Measurements from ENCODE around the gene CALCOCO2.

Gene CALCOCO2

GRCh38 chr17:48883171-48883570 lies 52.3 kb downstream of the CALCOCO2 start:
- no peaks in the 10 kb centered on the region for H3K9me3 ChIP-seq (ENCODE audit: control insufficient read depth, low read depth, low read length)
- no peak overlapping the region for H3K9ac ChIP-seq (ENCODE audit: low read length)
- H3K27me3 ChIP-seq (ENCODE audit: control insufficient read depth, insufficient read depth, low read length), result no peaks in the 10 kb centered on the region
- H3K36me3 ChIP-seq (ENCODE audit: control insufficient read depth, low read depth, low read length), result no peaks in the 10 kb centered on the region
- H3K4me3 ChIP-seq (ENCODE audit: low read length), result no peak overlapping the region
- H3K27ac ChIP-seq (ENCODE audit: low read length), result no peak overlapping the region
- H3K4me1 ChIP-seq (ENCODE audit: control insufficient read depth, low read depth, low read length), result no peaks in the 10 kb centered on the region

GRCh38 chr17:48890086-48890485 lies 59.3 kb downstream of the CALCOCO2 start:
- Histone ChIP-seq H3K9ac (ENCODE audit: low read length) (no peak overlapping the region), H3K9me3 (ENCODE audit: control insufficient read depth, low read depth, low read length) (no peaks in the 10 kb centered on the region), H3K4me3 (ENCODE audit: low read length) (no peak overlapping the region), H3K27ac (ENCODE audit: low read length) (no peak overlapping the region), H3K27me3 (ENCODE audit: control insufficient read depth, insufficient read depth, low read length) (no peaks in the 10 kb centered on the region), H3K4me1 (ENCODE audit: control insufficient read depth, low read depth, low read length) (peaks cover 5% of the 10 kb centered on the region), H3K36me3 (ENCODE audit: control insufficient read depth, low read depth, low read length) (peaks cover 2% of the 10 kb centered on the region)

- no peaks in the 10 kb centered on the region for H3K9me3 ChIP-seq (ENCODE audit: control insufficient read depth, low read depth, low read length)
- H3K27ac ChIP-seq (ENCODE audit: low read length), result peak overlapping the region; percentile 75
- H3K36me3 ChIP-seq (ENCODE audit: control insufficient read depth, low read depth, low read length), result peaks cover 15% of the 10 kb centered on the region
- peak overlapping the region; percentile 76 for H3K9ac ChIP-seq (ENCODE audit: low read length)
- H3K4me1 ChIP-seq (ENCODE audit: control insufficient read depth, low read depth, low read length), result peaks cover 5% of the 10 kb centered on the region
- H3K4me3 ChIP-seq (ENCODE audit: low read length), result peak overlapping the region; percentile 77
- H3K27me3 ChIP-seq (ENCODE audit: control insufficient read depth, insufficient read depth, low read length), result no peaks in the 10 kb centered on the region
Measured at GRCh38 chr17:48892940-48893645, 62.3 kb downstream of the CALCOCO2 start.

GRCh38 chr17:48893646-48894508 lies 63.0 kb downstream of the CALCOCO2 start:
- H3K4me1 ChIP-seq (ENCODE audit: control insufficient read depth, low read depth, low read length), result peaks cover 5% of the 10 kb centered on the region
- no peaks in the 10 kb centered on the region for H3K27me3 ChIP-seq (ENCODE audit: control insufficient read depth, insufficient read depth, low read length)
- H3K9ac ChIP-seq (ENCODE audit: low read length), result peak overlapping the region; percentile 76
- H3K4me3 ChIP-seq (ENCODE audit: low read length), result peak overlapping the region; percentile 77
- peaks cover 15% of the 10 kb centered on the region for H3K36me3 ChIP-seq (ENCODE audit: control insufficient read depth, low read depth, low read length)
- H3K9me3 ChIP-seq (ENCODE audit: control insufficient read depth, low read depth, low read length), result no peaks in the 10 kb centered on the region
- peak overlapping the region; percentile 75 for H3K27ac ChIP-seq (ENCODE audit: low read length)

GRCh38 chr17:48894886-48895285 lies 64.1 kb downstream of the CALCOCO2 start:
- Histone ChIP-seq H3K4me1 (ENCODE audit: control insufficient read depth, low read depth, low read length) (peaks cover 5% of the 10 kb centered on the region), H3K9me3 (ENCODE audit: control insufficient read depth, low read depth, low read length) (no peaks in the 10 kb centered on the region), H3K27me3 (ENCODE audit: control insufficient read depth, insufficient read depth, low read length) (no peaks in the 10 kb centered on the region), H3K9ac (ENCODE audit: low read length) (no peak overlapping the region), H3K36me3 (ENCODE audit: control insufficient read depth, low read depth, low read length) (peaks cover 15% of the 10 kb centered on the region), H3K27ac (ENCODE audit: low read length) (no peak overlapping the region), H3K4me3 (ENCODE audit: low read length) (no peak overlapping the region)

GRCh38 chr17:48901241-48901640 lies 70.4 kb downstream of the CALCOCO2 start:
- Histone ChIP-seq H3K27me3 (ENCODE audit: control insufficient read depth, insufficient read depth, low read length) (no peaks in the 10 kb centered on the region), H3K9me3 (ENCODE audit: control insufficient read depth, low read depth, low read length) (no peaks in the 10 kb centered on the region), H3K4me3 (ENCODE audit: low read length) (no peak overlapping the region), H3K36me3 (ENCODE audit: control insufficient read depth, low read depth, low read length) (peaks cover 3% of the 10 kb centered on the region), H3K9ac (ENCODE audit: low read length) (no peak overlapping the region), H3K27ac (ENCODE audit: low read length) (no peak overlapping the region), H3K4me1 (ENCODE audit: control insufficient read depth, low read depth, low read length) (no peaks in the 10 kb centered on the region)

- Histone ChIP-seq H3K27me3 (ENCODE audit: control insufficient read depth, insufficient read depth, low read length) (no peaks in the 10 kb centered on the region), H3K9ac (ENCODE audit: low read length) (no peak overlapping the region), H3K4me1 (ENCODE audit: control insufficient read depth, low read depth, low read length) (no peaks in the 10 kb centered on the region), H3K4me3 (ENCODE audit: low read length) (no peak overlapping the region), H3K36me3 (ENCODE audit: control insufficient read depth, low read depth, low read length) (no peaks in the 10 kb centered on the region), H3K27ac (ENCODE audit: low read length) (no peak overlapping the region), H3K9me3 (ENCODE audit: control insufficient read depth, low read depth, low read length) (no peaks in the 10 kb centered on the region)
Measured at GRCh38 chr17:48903401-48903800, 72.6 kb downstream of the CALCOCO2 start.

- Histone ChIP-seq H3K36me3 (ENCODE audit: control insufficient read depth, low read depth, low read length) (no peaks in the 10 kb centered on the region), H3K27ac (ENCODE audit: low read length) (no peak overlapping the region), H3K9ac (ENCODE audit: low read length) (no peak overlapping the region), H3K27me3 (ENCODE audit: control insufficient read depth, insufficient read depth, low read length) (no peaks in the 10 kb centered on the region), H3K4me1 (ENCODE audit: control insufficient read depth, low read depth, low read length) (peaks cover under 1% of the 10 kb centered on the region), H3K9me3 (ENCODE audit: control insufficient read depth, low read depth, low read length) (no peaks in the 10 kb centered on the region), H3K4me3 (ENCODE audit: low read length) (no peak overlapping the region)
Measured at GRCh38 chr17:48904428-48904827, 73.6 kb downstream of the CALCOCO2 start.

- Histone ChIP-seq H3K27ac (ENCODE audit: low read length) (no peak overlapping the region), H3K4me3 (ENCODE audit: low read length) (no peak overlapping the region), H3K4me1 (ENCODE audit: control insufficient read depth, low read depth, low read length) (peaks cover 11% of the 10 kb centered on the region)
Measured at GRCh38 chr17:48905987-48906515, 75.2 kb downstream of the CALCOCO2 start.

GRCh38 chr17:48907713-48908046 lies 76.8 kb downstream of the CALCOCO2 start:
- peaks cover 11% of the 10 kb centered on the region for H3K4me1 ChIP-seq (ENCODE audit: control insufficient read depth, low read depth, low read length)
- peak overlapping the region; percentile 84 for H3K9ac ChIP-seq (ENCODE audit: low read length)
- H3K36me3 ChIP-seq (ENCODE audit: control insufficient read depth, low read depth, low read length), result peaks cover 26% of the 10 kb centered on the region
- H3K4me3 ChIP-seq (ENCODE audit: low read length), result peak overlapping the region; percentile 71
- no peaks in the 10 kb centered on the region for H3K27me3 ChIP-seq (ENCODE audit: control insufficient read depth, insufficient read depth, low read length)
- peak overlapping the region; percentile 78 for H3K27ac ChIP-seq (ENCODE audit: low read length)
- H3K9me3 ChIP-seq (ENCODE audit: control insufficient read depth, low read depth, low read length), result no peaks in the 10 kb centered on the region

More at GRCh38 chr17:48905987-48906515, 75.2 kb downstream of the CALCOCO2 start:
- H3K9me3 ChIP-seq (ENCODE audit: control insufficient read depth, low read depth, low read length), result no peaks in the 10 kb centered on the region
- H3K27me3 ChIP-seq (ENCODE audit: control insufficient read depth, insufficient read depth, low read length), result no peaks in the 10 kb centered on the region
- H3K36me3 ChIP-seq (ENCODE audit: control insufficient read depth, low read depth, low read length), result peaks cover 11% of the 10 kb centered on the region
- no peak overlapping the region for H3K9ac ChIP-seq (ENCODE audit: low read length)

GRCh38 chr17:48908047-48908843 lies 77.4 kb downstream of the CALCOCO2 start, which contains the start of gene UBE2Z:
TSS of gene UBE2Z (plus strand) at chr17:48908407. CDS start at chr17:48908504, 97 bp downstream.
- peaks cover 32% of the 10 kb centered on the region for H3K36me3 ChIP-seq (ENCODE audit: control insufficient read depth, low read depth, low read length)
- peak within 1 kb of the TSS; percentile 71 for H3K4me3 ChIP-seq (ENCODE audit: low read length)
- H3K9me3 ChIP-seq (ENCODE audit: control insufficient read depth, low read depth, low read length), result no peaks in the 10 kb centered on the region
- H3K27me3 ChIP-seq (ENCODE audit: control insufficient read depth, insufficient read depth, low read length), result no peaks in the 10 kb centered on the region
- H3K27ac ChIP-seq (ENCODE audit: low read length), result peak within 1 kb of the TSS; percentile 81
- peaks cover 11% of the 10 kb centered on the region for H3K4me1 ChIP-seq (ENCODE audit: control insufficient read depth, low read depth, low read length)
- peak within 1 kb of the TSS; percentile 84 for H3K9ac ChIP-seq (ENCODE audit: low read length)

Data from iPS-18a (cell line).